Dedifferentiated amniotic fluid mesenchymal stem cell (primary cell): ENCODE data around the gene ARIH2.
A peak's percentile ranks its signal among the peaks of the same experiment; 100 is the strongest.

Source experiments
- DNase-seq: peaks from one replicate; pipeline ENCODE4 v3.0.0-alpha.2; 2016; ENCODE audit errors: extremely low spot score

The ARIH2 gene

GRCh38 chr3:48974076-48974864, 55.6 kb downstream of the ARIH2 start:
- DNase-seq: no peak

- DNase-seq: no peak
Measured at GRCh38 chr3:48979451-48979850, 60.8 kb downstream of the ARIH2 start.

- no peak for DNase-seq
Measured at GRCh38 chr3:48980295-48980694, 61.7 kb downstream of the ARIH2 start.

- DNase-seq: no peak
Measured at GRCh38 chr3:48982016-48982415, 63.4 kb downstream of the ARIH2 start.

- DNase-seq: no peak
Measured at GRCh38 chr3:48982686-48983085, 64.0 kb downstream of the ARIH2 start.

- no peak for DNase-seq
Measured at GRCh38 chr3:48983096-48983495, 64.5 kb downstream of the ARIH2 start.

GRCh38 chr3:48984663-48985062, 66.0 kb downstream of the ARIH2 start:
- DNase-seq: no peak

GRCh38 chr3:48985831-48986376, 67.3 kb downstream of the ARIH2 start:
- DNase-seq: no peak

GRCh38 chr3:48989126-48989795, 70.6 kb downstream of the ARIH2 start:
- DNase-seq: no peak

GRCh38 chr3:48989796-48990635, 71.4 kb downstream of the ARIH2 start, which contains the start of gene P4HTM:
TSS of gene P4HTM (plus strand) at chr3:48990241. CDS start at chr3:48990257, 16 bp downstream.
- DNase-seq: peak; percentile 87

- DNase-seq: no peak
Measured at GRCh38 chr3:48990636-48991469, 72.2 kb downstream of the ARIH2 start.

- DNase-seq: no peak
Measured at GRCh38 chr3:48991851-48992545, 73.4 kb downstream of the ARIH2 start.

GRCh38 chr3:48993834-48994233, 75.2 kb downstream of the ARIH2 start:
- DNase-seq: no peak

- no peak for DNase-seq
Measured at GRCh38 chr3:48996640-48997039, 78.0 kb downstream of the ARIH2 start.

- no peak for DNase-seq
Measured at GRCh38 chr3:48997102-48997635, 78.5 kb downstream of the ARIH2 start.

- DNase-seq: no peak
Measured at GRCh38 chr3:48997714-48998637, 79.3 kb downstream of the ARIH2 start.

GRCh38 chr3:48999085-48999858, 80.6 kb downstream of the ARIH2 start:
- no peak for DNase-seq

- no peak for DNase-seq
Measured at GRCh38 chr3:49001155-49001554, 82.5 kb downstream of the ARIH2 start.
